Measurements from ENCODE around the gene ZKSCAN2.

The ZKSCAN2 gene

DNA sequence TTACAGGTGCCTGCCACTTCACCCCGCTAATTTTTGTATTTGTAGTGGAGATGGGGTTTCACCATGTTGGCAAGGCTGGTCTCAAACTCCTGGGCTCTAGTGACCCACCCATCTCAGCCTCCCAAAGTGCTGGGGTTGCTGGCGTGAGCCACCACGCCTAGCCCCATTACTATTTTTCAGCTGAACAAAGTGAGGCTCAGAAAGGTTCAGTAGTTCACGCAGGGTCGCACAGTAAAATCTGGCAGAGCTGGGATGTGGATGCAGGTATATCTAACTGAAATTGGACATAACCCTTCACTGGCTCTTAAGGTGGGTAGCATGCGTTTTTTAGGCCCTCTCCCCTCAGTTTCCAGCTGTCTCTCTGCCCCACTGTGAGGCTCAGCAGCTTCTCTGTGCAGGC, 33.7 kb downstream of the ZKSCAN2 start:
- no peak for DNase-seq (ENCODE audit: low read depth)

DNA sequence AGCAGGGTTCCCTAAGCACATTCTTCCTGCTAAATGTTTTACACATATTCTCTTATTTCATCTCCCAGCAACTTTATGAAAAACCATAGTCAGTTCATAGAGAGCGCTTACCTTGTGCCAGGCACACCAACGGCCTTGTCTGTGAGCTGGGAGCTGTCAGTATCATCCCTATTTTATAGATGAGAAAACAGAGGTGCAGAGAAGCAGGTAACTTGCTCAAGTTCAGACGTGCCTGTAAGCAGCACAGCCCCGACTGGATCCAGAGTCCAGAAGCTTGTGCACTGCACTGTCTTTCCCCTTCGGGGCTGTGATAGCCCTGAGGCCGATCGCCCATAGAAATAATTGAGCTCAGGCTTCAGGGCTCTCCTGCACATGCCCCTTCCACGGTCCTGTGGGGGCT, 34.7 kb downstream of the ZKSCAN2 start:
- no peak for DNase-seq (ENCODE audit: low read depth)

GRCh38 chr16:25219070-25219737, 38.4 kb downstream of the ZKSCAN2 start:
- DNase-seq (ENCODE audit: low read depth) = no peak

DNA sequence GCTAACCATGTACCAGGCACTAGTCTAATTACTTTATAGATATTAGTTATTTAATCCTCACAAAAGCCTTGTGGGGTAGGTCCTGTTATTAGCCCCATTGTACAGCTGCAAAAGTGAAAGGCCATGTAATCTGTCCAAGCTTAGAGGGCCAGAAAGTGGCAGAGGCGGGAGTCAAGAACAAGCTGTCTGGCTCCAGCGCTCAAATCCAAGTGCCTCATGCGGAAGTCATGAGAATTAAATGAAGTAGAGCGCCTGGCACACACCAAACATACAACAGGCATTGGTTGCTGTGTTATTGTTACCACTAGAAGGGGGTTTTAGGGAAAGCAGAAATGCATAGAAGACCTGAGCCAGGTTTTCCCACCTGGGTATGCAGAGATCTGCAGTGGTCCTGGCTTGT, 39.7 kb downstream of the ZKSCAN2 start:
- no peak for DNase-seq (ENCODE audit: low read depth)

GRCh38 chr16:25217112-25217511, 40.5 kb downstream of the ZKSCAN2 start:
- no peak for DNase-seq (ENCODE audit: low read depth)

DNA sequence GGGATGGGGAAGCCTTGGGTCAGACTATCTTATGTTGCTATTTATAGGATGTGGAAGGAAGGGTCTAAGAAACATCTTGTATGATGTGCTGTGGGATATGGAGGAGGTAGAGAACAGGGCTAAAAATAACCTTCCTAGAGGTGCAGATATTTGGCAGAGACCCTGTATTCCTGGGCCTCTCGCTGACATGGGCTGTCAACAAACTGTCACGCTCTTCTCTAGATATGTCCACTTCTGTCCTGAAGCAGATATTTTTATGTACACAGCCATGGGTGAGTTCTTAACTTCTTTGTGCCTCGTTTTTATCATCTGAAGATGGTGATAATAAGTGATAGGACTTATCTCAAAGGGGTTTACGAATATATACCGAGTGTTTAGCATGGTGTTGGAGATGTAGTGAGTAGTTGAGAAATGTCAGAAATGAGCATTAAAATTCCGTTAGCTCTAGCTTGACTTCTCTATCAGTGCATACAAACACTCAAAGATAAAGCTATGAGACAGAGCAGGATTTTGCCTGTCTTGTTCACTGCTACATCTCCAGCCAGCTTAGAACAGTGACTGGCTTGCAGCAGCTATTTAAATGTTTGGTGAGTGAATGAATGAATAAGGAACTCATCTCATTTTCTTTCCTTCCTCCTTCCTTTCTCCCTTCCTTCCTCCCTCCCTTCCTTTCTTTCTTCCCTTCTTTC, 43.8 kb downstream of the ZKSCAN2 start:
- DNase-seq (ENCODE audit: low read depth) = no peak

DNA sequence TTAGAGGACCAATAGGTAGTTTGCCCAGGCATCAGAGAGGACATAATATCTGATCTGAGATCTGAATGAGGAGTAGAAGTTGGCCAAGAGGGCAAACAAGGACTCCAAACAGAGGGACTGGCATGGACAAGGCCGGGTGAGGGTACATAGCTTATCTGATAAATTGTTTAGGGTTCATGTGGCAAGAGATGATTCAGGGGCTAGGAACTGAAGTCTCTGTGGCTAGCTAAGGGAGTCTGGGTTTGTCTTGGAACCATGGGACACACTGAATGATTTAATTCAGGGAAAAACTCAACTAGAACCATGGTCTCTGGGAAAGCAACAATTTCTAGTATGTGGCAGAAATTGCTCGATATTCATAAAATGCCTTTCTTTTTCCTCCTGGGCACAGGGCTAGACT, 45.0 kb downstream of the ZKSCAN2 start:
- no peak for DNase-seq (ENCODE audit: low read depth)

DNA sequence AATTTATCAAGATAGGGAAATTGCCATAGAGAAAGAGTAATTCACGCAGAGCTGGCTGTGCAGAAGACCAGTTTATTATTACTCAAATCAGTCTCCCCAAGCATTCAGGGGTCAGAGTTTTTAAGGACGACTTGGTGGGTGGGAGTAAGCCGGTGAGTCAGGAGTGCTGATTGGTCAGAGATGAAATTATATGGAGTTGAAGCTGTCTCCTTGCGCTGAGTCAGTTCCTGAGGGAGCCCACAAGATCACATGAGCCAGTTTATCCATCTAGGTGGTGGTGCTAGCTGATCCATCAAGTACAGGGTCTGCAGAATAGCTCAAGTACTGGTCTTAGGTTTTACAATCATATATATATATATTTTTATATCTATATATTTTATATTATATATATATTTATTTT, 46.9 kb downstream of the ZKSCAN2 start:
- DNase-seq (ENCODE audit: low read depth) = no peak

- DNase-seq (ENCODE audit: low read depth) = no peak
Observed at GRCh38 chr16:25199457-25199856, 58.2 kb downstream of the ZKSCAN2 start.

GRCh38 chr16:25198021-25198420, 59.6 kb downstream of the ZKSCAN2 start:
- DNase-seq (ENCODE audit: low read depth) = no peak

- no peak for DNase-seq (ENCODE audit: low read depth)
Observed at GRCh38 chr16:25194273-25194878, 63.3 kb downstream of the ZKSCAN2 start.

- DNase-seq (ENCODE audit: low read depth) = no peak
Observed at GRCh38 chr16:25192096-25192495, 65.5 kb downstream of the ZKSCAN2 start.

- no peak for DNase-seq (ENCODE audit: low read depth)
Observed at GRCh38 chr16:25189305-25189704, 68.3 kb downstream of the ZKSCAN2 start.

- DNase-seq (ENCODE audit: low read depth) = no peak
Observed at GRCh38 chr16:25187491-25187795, 70.2 kb downstream of the ZKSCAN2 start.

All from stimulated activated CD8-positive, alpha-beta memory T cell treated with anti-CD3 and anti-CD28 coated beads, Interleukin-12 subunit alpha, Interleukin-12 subunit beta, amount 100 ng/mL, for 4 hours (primary cell).